ENCODE results near the gene SHFL.
A peak's percentile ranks its signal among the peaks of the same experiment; 100 is the strongest.

DNA sequence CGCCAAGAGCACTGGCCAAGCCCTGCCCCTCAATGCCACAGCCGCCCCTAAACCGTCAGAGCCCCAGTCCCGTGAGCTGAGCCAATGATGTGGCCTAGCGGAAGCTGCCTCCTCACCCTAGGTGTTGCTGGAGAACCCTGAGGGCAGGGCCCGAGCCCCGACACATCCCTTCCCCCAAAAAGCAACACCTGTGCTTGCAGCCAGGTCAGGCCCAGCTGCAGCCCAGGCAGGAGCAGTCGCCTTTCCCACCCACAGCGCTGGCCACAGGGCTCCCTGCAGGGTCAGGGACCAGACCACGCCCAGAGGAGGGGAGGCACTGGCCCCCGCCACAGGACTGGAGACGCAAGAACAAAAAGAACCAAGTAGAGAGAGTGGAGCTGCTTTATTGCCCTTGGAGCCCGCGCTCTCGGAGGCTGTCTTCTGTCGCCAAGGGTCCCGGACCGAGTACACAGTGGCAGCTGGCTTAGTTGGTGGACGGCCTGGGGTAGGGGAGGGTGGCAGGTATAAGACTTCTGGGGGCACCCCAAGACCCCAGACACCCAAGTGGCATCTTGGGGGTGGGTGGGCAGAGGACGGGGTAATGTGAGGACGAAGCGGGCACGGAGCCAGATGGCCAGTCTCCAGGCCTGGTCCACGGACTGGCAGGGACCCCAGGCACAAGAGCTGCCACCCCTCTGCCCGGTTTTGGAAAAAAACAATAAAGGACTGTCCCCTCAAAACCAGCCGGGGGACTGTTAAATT is 28.7 kb downstream of the SHFL start:
- no peak for TF ChIP-seq CTCF (tag by site-specific recombination; IDR thresholded peaks at IDR 0.05)
- TF ChIP-seq KLF10 (tag by site-specific recombination; IDR thresholded peaks at IDR 0.05), result no peak
- TF ChIP-seq SP2 (tag by site-specific recombination; IDR thresholded peaks at IDR 0.05), result peak; percentile 16; the same call in 1 of the 2 replicates
- no peak for TF ChIP-seq ZNF558 (tag by site-specific recombination; IDR thresholded peaks at IDR 0.05)
- TF ChIP-seq, protein P1, sequence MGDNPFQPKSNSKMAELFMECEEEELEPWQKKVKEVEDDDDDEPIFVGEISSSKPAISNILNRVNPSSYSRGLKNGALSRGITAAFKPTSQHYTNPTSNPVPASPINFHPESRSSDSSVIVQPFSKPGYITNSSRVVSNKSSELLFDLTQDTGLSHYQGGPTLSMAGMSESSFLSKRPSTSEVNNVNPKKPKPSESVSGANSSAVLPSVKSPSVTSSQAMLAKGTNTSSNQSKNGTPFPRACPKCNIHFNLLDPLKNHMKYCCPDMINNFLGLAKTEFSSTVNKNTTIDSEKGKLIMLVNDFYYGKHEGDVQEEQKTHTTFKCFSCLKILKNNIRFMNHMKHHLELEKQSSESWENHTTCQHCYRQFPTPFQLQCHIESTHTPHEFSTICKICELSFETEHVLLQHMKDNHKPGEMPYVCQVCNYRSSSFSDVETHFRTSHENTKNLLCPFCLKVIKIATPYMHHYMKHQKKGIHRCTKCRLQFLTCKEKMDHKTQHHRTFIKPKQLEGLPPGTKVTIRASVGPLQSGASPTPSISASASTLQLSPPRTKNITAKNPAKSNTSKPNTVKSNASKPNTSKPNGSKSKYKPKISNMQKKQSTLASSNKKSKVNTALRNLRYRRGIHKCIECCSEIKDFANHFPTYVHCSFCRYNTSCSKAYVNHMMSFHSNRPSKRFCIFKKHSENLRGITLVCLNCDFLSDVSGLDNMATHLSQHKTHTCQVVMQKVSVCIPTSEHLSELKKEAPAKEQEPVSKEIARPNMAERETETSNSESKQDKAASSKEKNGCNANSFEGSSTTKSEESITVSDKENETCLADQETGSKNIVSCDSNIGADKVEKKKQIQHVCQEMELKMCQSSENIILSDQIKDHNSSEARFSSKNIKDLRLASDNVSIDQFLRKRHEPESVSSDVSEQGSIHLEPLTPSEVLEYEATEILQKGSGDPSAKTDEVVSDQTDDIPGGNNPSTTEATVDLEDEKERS (tag by site-specific recombination; IDR thresholded peaks at IDR 0.05), result no peak
- TF ChIP-seq ZNF140 (tag by site-specific recombination; IDR thresholded peaks at IDR 0.05), result no peak
- no peak for TF ChIP-seq HOXC10 (CRISPR knock-in tag; IDR thresholded peaks at IDR 0.05)
- TF ChIP-seq OVOL3 (tag by site-specific recombination; IDR thresholded peaks at IDR 0.05), result no peak
- no peak for TF ChIP-seq ZNF26 (tag by site-specific recombination; IDR thresholded peaks at IDR 0.05)
- no peak for TF ChIP-seq ZNF184 (tag by site-specific recombination; IDR thresholded peaks at IDR 0.05)
- TF ChIP-seq MZF1 (tag by site-specific recombination; IDR thresholded peaks at IDR 0.05; ENCODE audit: borderline replicate concordance), result 0 out of 2 replicates have a peak, but pooled peaks have one; percentile 18
- no peak for TF ChIP-seq ZNF274 (IDR thresholded peaks at IDR 0.05; ENCODE audit: low read length)
- no peak for TF ChIP-seq ZNF274 (tag by site-specific recombination; IDR thresholded peaks at IDR 0.05; ENCODE audit: borderline replicate concordance)
- no peak for TF ChIP-seq ZNF707 (tag by site-specific recombination; IDR thresholded peaks at IDR 0.05)
- no peak for TF ChIP-seq ZNF19 (tag by site-specific recombination; IDR thresholded peaks at IDR 0.05; ENCODE audit: low read depth)

All from HEK293 (cell line).